RWPE1 (cell line): ENCODE measurements around the gene DHRS2.
"Not testable (repeated sequence)": the region's sequence is repeated elsewhere in the genome, so short reads cannot be mapped to it uniquely, and the experiment has no call there.

ENCODE experiments used
- CTCF ChIA-PET: fragments of 350-600 bp; sonication (Branson Sonifier 250); formaldehyde crosslinking; extraction: SDS; loops from one replicate; lab custom pipeline; 2021; lab: Yijun Ruan, JAX
- POLR2A ChIA-PET: fragments of 400-600 bp; formaldehyde crosslinking; extraction: SDS; loops from one replicate; lab custom pipeline; 2020; ENCODE audit warnings: antibody characterized with exemption; ENCODE audit not compliant: low non-redundant PET; lab: Yijun Ruan, JAX
- DNase-seq: peaks from one replicate; pipeline ENCODE4 v3.0.0; 2012; ENCODE audit warnings: low spot score
- H3K27ac ChIP-seq: fragments of 450-650 bp; 2 replicates; pipeline ENCODE4 v1.5.1; 2017
- CTCF ChIP-seq: fragments of 450-650 bp; conservative IDR thresholded peaks from 2 replicates; pipeline ENCODE4 v1.5.1; 2017; ENCODE audit warnings: low read depth, mild to moderate bottlenecking

Gene DHRS2

GRCh38 chr14:23604675-23605170 lies 31.4 kb upstream of the DHRS2 start:
- TF ChIP-seq CTCF, result no peak
- ChIA-PET CTCF (no interaction called here), POLR2A (no interaction called here)
- H3K27ac ChIP-seq, result no peak overlapping the region
- DNase-seq, result no peak

- no peak overlapping the region for H3K27ac ChIP-seq
- CTCF ChIA-PET, result interaction anchor here (1.3 kb wide), 1 partner anchor 26 kb away, joined by 5 read pairs; no protein-coding TSS in a partner anchor
- POLR2A ChIA-PET, result no interaction called here
- no peak for DNase-seq
- TF ChIP-seq CTCF, result no peak
Measured at GRCh38 chr14:23605931-23606585, 30.1 kb upstream of the DHRS2 start.

- POLR2A ChIA-PET, result no interaction called here
- no peak overlapping the region for H3K27ac ChIP-seq
- CTCF ChIA-PET, result no interaction called here
- no peak for TF ChIP-seq CTCF
- no peak for DNase-seq
Measured at GRCh38 chr14:23608454-23608853, 27.7 kb upstream of the DHRS2 start.

GRCh38 chr14:23609001-23609400 lies 27.2 kb upstream of the DHRS2 start:
- H3K27ac ChIP-seq, result no peak overlapping the region
- CTCF ChIA-PET, result no interaction called here
- no peak for DNase-seq
- POLR2A ChIA-PET, result no interaction called here
- TF ChIP-seq CTCF, result no peak

GRCh38 chr14:23609411-23610089 lies 26.6 kb upstream of the DHRS2 start:
- CTCF ChIA-PET, DNase-seq, H3K27ac ChIP-seq, POLR2A ChIA-PET: not testable (repeated sequence)

- no peak for TF ChIP-seq CTCF
Measured at GRCh38 chr14:23610090-23610814, 25.9 kb upstream of the DHRS2 start.

More at GRCh38 chr14:23610090-23610814, 25.9 kb upstream of the DHRS2 start:
- CTCF ChIA-PET, result no interaction called here
- H3K27ac ChIP-seq, result no peak overlapping the region
- POLR2A ChIA-PET, result no interaction called here
- DNase-seq, result no peak
